ENCODE results near the gene TAPT1. TPM values are rescaled to one million over a fixed set of nuclear protein-coding genes. Genes with fewer than 3 reads are reported as not detected.

Gene TAPT1
- polyA plus RNA-seq, 1 experiment = 11.5 TPM

DNA sequence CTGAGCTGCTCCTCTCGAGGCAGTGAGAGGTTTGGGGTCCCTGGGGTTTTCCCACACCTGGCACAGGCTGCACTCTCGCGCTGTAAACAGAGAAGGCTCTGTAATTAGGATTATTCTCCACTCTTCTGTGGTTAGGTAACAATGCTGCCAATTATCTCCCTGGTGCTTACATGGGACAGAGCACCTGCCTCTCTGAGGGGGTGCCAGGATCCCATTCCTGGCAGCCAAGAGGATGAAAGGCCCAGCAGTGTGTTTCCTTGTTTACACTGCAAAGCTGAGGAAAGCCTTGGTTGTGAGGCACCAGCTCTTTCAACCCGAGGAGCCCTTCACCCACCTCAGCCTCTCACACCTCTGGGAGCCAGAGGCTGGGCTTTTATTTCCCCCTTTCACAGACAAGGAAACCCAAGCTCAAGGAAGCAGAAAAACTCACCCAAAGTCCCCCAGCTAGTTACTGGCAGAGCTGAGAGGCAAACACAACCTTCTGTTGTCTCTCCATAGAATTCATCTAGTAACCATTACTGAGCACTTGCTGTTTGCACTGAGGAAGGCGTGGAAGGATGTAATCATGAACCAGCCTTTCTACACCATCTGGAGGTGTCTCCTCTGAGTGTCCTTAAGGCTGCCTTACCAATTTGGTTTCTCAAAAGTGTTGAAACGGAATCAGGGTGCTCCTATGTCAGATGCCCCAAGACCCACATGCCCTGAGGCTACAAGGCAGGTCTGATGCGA is 102.8 kb downstream of the TAPT1 start:
- TF ChIP-seq, protein P1, sequence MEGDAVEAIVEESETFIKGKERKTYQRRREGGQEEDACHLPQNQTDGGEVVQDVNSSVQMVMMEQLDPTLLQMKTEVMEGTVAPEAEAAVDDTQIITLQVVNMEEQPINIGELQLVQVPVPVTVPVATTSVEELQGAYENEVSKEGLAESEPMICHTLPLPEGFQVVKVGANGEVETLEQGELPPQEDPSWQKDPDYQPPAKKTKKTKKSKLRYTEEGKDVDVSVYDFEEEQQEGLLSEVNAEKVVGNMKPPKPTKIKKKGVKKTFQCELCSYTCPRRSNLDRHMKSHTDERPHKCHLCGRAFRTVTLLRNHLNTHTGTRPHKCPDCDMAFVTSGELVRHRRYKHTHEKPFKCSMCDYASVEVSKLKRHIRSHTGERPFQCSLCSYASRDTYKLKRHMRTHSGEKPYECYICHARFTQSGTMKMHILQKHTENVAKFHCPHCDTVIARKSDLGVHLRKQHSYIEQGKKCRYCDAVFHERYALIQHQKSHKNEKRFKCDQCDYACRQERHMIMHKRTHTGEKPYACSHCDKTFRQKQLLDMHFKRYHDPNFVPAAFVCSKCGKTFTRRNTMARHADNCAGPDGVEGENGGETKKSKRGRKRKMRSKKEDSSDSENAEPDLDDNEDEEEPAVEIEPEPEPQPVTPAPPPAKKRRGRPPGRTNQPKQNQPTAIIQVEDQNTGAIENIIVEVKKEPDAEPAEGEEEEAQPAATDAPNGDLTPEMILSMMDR (IDR thresholded peaks at IDR 0.05; ENCODE audit: low read depth, low read length) = no peak
- peaks cover 25% of the 10 kb centered on the region for H3K27me3 ChIP-seq (ENCODE audit: control insufficient read depth, insufficient read depth, low read length)
- ChIA-PET POLR2A (no interaction called here), CTCF (no interaction called here)
- DNase-seq (ENCODE audit: low read depth, low spot score) = no peak
- H3K9me3 ChIP-seq (ENCODE audit: control insufficient read depth, insufficient read depth, low read length) = no peaks in the 10 kb centered on the region
- H3K4me3 ChIP-seq (ENCODE audit: low read depth, low read length) = no peak overlapping the region
- no peak overlapping the region for H3K27ac ChIP-seq (ENCODE audit: low read depth, low read length)

GRCh38 chr4:16122784-16123183 is 103.5 kb downstream of the TAPT1 start:
- H3K27me3 ChIP-seq (ENCODE audit: control insufficient read depth, insufficient read depth, low read length) = peaks cover 27% of the 10 kb centered on the region
- ChIA-PET POLR2A (no interaction called here), CTCF (no interaction called here)
- TF ChIP-seq, protein P1 (IDR thresholded peaks at IDR 0.05; ENCODE audit: low read depth, low read length) = no peak
- H3K4me3 ChIP-seq (ENCODE audit: low read depth, low read length) = no peak overlapping the region
- no peak overlapping the region for H3K27ac ChIP-seq (ENCODE audit: low read depth, low read length)
- H3K9me3 ChIP-seq (ENCODE audit: control insufficient read depth, insufficient read depth, low read length) = no peaks in the 10 kb centered on the region
- no peak for DNase-seq (ENCODE audit: low read depth, low spot score)

DNA sequence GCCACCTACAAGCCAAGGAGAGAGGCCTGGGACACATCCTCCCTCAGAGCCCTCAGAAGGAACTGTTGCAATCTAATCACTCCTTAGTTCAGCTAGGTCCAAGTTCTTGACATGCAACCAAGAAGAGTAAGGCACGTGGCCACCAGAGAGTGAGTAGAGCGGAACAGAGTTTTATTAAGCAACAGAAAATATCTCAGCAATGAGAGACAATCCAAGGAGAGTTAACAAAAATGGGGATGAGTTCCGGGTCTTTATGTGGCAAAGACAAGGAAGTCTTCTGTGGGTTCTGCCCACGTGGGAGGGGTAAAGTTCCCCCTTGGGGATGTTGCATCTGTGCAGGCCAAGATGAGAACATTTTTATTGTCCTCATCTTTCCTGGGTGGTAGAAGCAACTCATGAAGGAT is 104.0 kb downstream of the TAPT1 start:
- H3K27me3 ChIP-seq (ENCODE audit: control insufficient read depth, insufficient read depth, low read length) = peaks cover 27% of the 10 kb centered on the region
- ChIA-PET CTCF (no interaction called here), POLR2A (no interaction called here)

DNA sequence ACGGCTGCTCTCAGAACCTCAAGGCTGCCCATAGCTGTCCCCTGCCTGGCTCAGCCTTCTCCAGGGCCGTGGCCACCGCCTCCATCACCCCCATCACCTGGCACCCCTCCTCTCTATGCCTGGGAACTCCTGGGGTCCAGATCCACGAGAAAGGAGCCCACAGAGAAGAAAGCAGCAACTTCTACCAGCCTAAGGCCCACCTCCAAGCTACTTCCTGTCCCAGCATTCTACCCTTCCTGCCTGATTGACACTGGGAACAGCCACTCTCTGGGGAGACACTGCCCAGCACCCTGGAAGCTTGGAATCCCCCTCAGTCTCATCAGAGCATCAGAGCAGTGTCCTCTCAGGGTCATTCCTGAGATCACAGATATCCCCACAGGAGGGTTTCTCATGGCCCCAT is 105.6 kb downstream of the TAPT1 start:
- H3K27me3 ChIP-seq (ENCODE audit: control insufficient read depth, insufficient read depth, low read length) = peaks cover 23% of the 10 kb centered on the region
- H3K9me3 ChIP-seq (ENCODE audit: control insufficient read depth, insufficient read depth, low read length) = no peaks in the 10 kb centered on the region
- TF ChIP-seq, protein P1 (IDR thresholded peaks at IDR 0.05; ENCODE audit: low read depth, low read length) = no peak
- H3K27ac ChIP-seq (ENCODE audit: low read depth, low read length) = no peak overlapping the region
- DNase-seq (ENCODE audit: low read depth, low spot score) = no peak
- CTCF ChIA-PET = no interaction called here
- H3K4me3 ChIP-seq (ENCODE audit: low read depth, low read length) = no peak overlapping the region
- POLR2A ChIA-PET = no interaction called here

More for the DNA sequence above, 104.0 kb downstream of the TAPT1 start:
- Histone ChIP-seq H3K9me3 (ENCODE audit: control insufficient read depth, insufficient read depth, low read length) (no peaks in the 10 kb centered on the region), H3K4me3 (ENCODE audit: low read depth, low read length) (no peak overlapping the region), H3K27ac (ENCODE audit: low read depth, low read length) (no peak overlapping the region)
- no peak for DNase-seq (ENCODE audit: low read depth, low spot score)
- TF ChIP-seq, protein P1 (IDR thresholded peaks at IDR 0.05; ENCODE audit: low read depth, low read length) = no peak

DNA sequence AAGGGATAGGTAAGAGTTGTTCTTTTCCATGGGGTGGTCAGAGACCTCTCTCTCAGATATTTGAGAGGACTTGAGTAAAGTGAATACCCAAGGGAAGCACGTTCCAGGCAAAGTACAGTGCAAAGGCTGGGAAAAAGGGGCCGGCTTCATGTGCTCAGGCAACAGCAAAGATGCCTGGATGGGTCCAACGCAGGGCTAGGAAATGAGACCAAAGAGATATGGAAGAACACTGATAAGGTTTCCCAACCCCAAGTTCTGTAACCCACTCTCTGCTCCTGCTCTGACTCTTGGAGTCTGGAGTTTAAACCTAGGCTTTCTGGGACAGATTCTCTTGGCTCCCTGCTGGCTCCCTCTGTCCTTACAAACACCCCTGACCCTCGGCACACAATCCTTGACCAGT is 106.3 kb downstream of the TAPT1 start:
- Histone ChIP-seq H3K9me3 (ENCODE audit: control insufficient read depth, insufficient read depth, low read length) (no peaks in the 10 kb centered on the region), H3K4me3 (ENCODE audit: low read depth, low read length) (no peak overlapping the region), H3K27ac (ENCODE audit: low read depth, low read length) (no peak overlapping the region), H3K27me3 (ENCODE audit: control insufficient read depth, insufficient read depth, low read length) (peaks cover 17% of the 10 kb centered on the region)
- ChIA-PET CTCF (no interaction called here), POLR2A (no interaction called here)
- TF ChIP-seq, protein P1 (IDR thresholded peaks at IDR 0.05; ENCODE audit: low read depth, low read length) = no peak
- DNase-seq (ENCODE audit: low read depth, low spot score) = no peak

Data from AG04450 (cell line).